ENCODE results near the gene GHR. TPM values are rescaled to one million over a fixed set of nuclear protein-coding genes. Genes with fewer than 3 reads are reported as not detected.
A peak's percentile ranks its signal among the peaks of the same experiment; 100 is the strongest.

GHR gene
- total and polyA plus RNA-seq, 2 donors from 2014 or later, result 3.7 to 6.5 TPM

GRCh38 chr5:42490831-42491230, 67.6 kb downstream of the GHR start:
- no peak overlapping the region for H3K9ac ChIP-seq (ENCODE audit: low read length in 3 of 3)
- no peak overlapping the region for H3K27ac ChIP-seq (ENCODE audit: low read depth in 2 of 2, low read length in 2 of 2)
- peak in 1 of 5 donors; percentile 27 for DNase-seq
- H3K4me3 ChIP-seq (ENCODE audit: low read length in 3 of 3), result no peak overlapping the region
- H3K27me3 ChIP-seq (ENCODE audit: control insufficient read depth, insufficient read depth, low read length), result no peaks in the 10 kb centered on the region
- intact Hi-C loops (cut with DNase I), result no loop called here
- FAIRE-seq, result no peak
- no peaks in the 10 kb centered on the region for H3K36me3 ChIP-seq (ENCODE audit: control insufficient read depth in 2 of 3, insufficient read depth in 3 of 3, low read length in 3 of 3)
- peaks cover 0 to 9% (median 0%) of the 10 kb centered on the region in 3 donors for H3K4me1 ChIP-seq (ENCODE audit: control insufficient read depth in 2 of 3, insufficient read depth in 2 of 3, low read depth in 1 of 3, low read length in 3 of 3)
- TF ChIP-seq, protein P1, sequence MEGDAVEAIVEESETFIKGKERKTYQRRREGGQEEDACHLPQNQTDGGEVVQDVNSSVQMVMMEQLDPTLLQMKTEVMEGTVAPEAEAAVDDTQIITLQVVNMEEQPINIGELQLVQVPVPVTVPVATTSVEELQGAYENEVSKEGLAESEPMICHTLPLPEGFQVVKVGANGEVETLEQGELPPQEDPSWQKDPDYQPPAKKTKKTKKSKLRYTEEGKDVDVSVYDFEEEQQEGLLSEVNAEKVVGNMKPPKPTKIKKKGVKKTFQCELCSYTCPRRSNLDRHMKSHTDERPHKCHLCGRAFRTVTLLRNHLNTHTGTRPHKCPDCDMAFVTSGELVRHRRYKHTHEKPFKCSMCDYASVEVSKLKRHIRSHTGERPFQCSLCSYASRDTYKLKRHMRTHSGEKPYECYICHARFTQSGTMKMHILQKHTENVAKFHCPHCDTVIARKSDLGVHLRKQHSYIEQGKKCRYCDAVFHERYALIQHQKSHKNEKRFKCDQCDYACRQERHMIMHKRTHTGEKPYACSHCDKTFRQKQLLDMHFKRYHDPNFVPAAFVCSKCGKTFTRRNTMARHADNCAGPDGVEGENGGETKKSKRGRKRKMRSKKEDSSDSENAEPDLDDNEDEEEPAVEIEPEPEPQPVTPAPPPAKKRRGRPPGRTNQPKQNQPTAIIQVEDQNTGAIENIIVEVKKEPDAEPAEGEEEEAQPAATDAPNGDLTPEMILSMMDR (IDR thresholded peaks at IDR 0.05; ENCODE audit: borderline replicate concordance, extremely low read depth, insufficient read depth), result no peak
- H3K9me3 ChIP-seq (ENCODE audit: control insufficient read depth in 2 of 3, insufficient read depth in 1 of 3, low read length in 3 of 3), result no peaks in the 10 kb centered on the region

GRCh38 chr5:42491699-42492098, 68.5 kb downstream of the GHR start:
- Histone ChIP-seq H3K9ac (ENCODE audit: low read length in 3 of 3) (no peak overlapping the region), H3K9me3 (ENCODE audit: control insufficient read depth in 2 of 3, insufficient read depth in 1 of 3, low read length in 3 of 3) (no peaks in the 10 kb centered on the region), H3K4me3 (ENCODE audit: low read length in 3 of 3) (no peak overlapping the region), H3K36me3 (ENCODE audit: control insufficient read depth in 2 of 3, insufficient read depth in 3 of 3, low read length in 3 of 3) (no peaks in the 10 kb centered on the region), H3K4me1 (ENCODE audit: control insufficient read depth in 2 of 3, insufficient read depth in 2 of 3, low read depth in 1 of 3, low read length in 3 of 3) (peaks cover 0 to 9% (median 0%) of the 10 kb centered on the region in 3 donors), H3K27me3 (ENCODE audit: control insufficient read depth, insufficient read depth, low read length) (no peaks in the 10 kb centered on the region), H3K27ac (ENCODE audit: low read depth in 2 of 2, low read length in 2 of 2) (no peak overlapping the region)
- intact Hi-C loops (cut with DNase I), result no loop called here
- TF ChIP-seq, protein P1 (IDR thresholded peaks at IDR 0.05; ENCODE audit: borderline replicate concordance, extremely low read depth, insufficient read depth), result no peak
- DNase-seq (no peak), FAIRE-seq (no peak)

- Histone ChIP-seq H3K36me3 (ENCODE audit: control insufficient read depth in 2 of 3, insufficient read depth in 3 of 3, low read length in 3 of 3) (no peaks in the 10 kb centered on the region), H3K4me1 (ENCODE audit: control insufficient read depth in 2 of 3, insufficient read depth in 2 of 3, low read depth in 1 of 3, low read length in 3 of 3) (peaks cover 0 to 8% (median 0%) of the 10 kb centered on the region in 3 donors), H3K9me3 (ENCODE audit: control insufficient read depth in 2 of 3, insufficient read depth in 1 of 3, low read length in 3 of 3) (no peaks in the 10 kb centered on the region), H3K9ac (ENCODE audit: low read length in 3 of 3) (no peak overlapping the region), H3K4me3 (ENCODE audit: low read length in 3 of 3) (no peak overlapping the region), H3K27ac (ENCODE audit: low read depth in 2 of 2, low read length in 2 of 2) (no peak overlapping the region), H3K27me3 (ENCODE audit: control insufficient read depth, insufficient read depth, low read length) (no peaks in the 10 kb centered on the region)
- no peak for FAIRE-seq
- intact Hi-C loops (cut with DNase I), result no loop called here
- DNase-seq, result no peak
- TF ChIP-seq, protein P1 (IDR thresholded peaks at IDR 0.05; ENCODE audit: borderline replicate concordance, extremely low read depth, insufficient read depth), result no peak
Measured at GRCh38 chr5:42492974-42493373, 69.7 kb downstream of the GHR start.

DNA sequence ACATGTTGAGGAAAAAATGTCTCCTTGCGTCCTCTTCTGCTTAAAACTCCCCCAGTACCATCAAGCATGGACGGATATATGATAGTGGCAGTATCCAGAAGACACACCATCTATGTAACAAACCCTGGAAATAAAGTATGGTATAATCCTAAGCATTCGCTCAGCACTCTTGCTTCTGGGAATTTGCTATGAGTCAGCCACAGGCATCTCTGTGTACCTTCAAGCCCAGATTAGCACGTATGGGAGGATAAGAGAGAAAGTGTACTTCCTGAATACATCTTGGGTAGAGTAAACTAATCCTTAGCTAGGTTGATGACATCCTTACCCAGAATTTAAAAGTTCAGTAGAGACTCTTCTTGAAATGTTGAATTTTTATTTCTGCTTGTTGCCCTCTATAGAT, 71.2 kb downstream of the GHR start:
- H3K36me3 ChIP-seq (ENCODE audit: control insufficient read depth in 2 of 3, insufficient read depth in 3 of 3, low read length in 3 of 3), result no peaks in the 10 kb centered on the region
- no peak overlapping the region for H3K4me3 ChIP-seq (ENCODE audit: low read length in 3 of 3)
- no peaks in the 10 kb centered on the region for H3K27me3 ChIP-seq (ENCODE audit: control insufficient read depth, insufficient read depth, low read length)
- peaks cover 0 to 9% (median 0%) of the 10 kb centered on the region in 3 donors for H3K4me1 ChIP-seq (ENCODE audit: control insufficient read depth in 2 of 3, insufficient read depth in 2 of 3, low read depth in 1 of 3, low read length in 3 of 3)
- H3K9me3 ChIP-seq (ENCODE audit: control insufficient read depth in 2 of 3, insufficient read depth in 1 of 3, low read length in 3 of 3), result no peaks in the 10 kb centered on the region
- DNase-seq (no peak), FAIRE-seq (no peak)
- no peak overlapping the region for H3K27ac ChIP-seq (ENCODE audit: low read depth in 2 of 2, low read length in 2 of 2)
- H3K9ac ChIP-seq (ENCODE audit: low read length in 3 of 3), result no peak overlapping the region
- TF ChIP-seq, protein P1 (IDR thresholded peaks at IDR 0.05; ENCODE audit: borderline replicate concordance, extremely low read depth, insufficient read depth), result no peak
- intact Hi-C loops (cut with DNase I), result no loop called here
